ENCODE measurements around the gene ERN2.
"Not testable (repeated sequence)": the region's sequence is repeated elsewhere in the genome, so short reads cannot be mapped to it uniquely, and the experiment has no call there.

The ERN2 gene

GRCh38 chr16:23712976-23713375 lies at the start of gene ERN2:
TSS of gene ERN2 (minus strand) at chr16:23713222. CDS start at chr16:23713187, 35 bp downstream.
- DNase-seq = no peak

- DNase-seq = no peak
Measured at GRCh38 chr16:23757937-23758619, 45.1 kb upstream of the ERN2 start.

- DNase-seq = no peak
Measured at GRCh38 chr16:23757116-23757515, 44.1 kb upstream of the ERN2 start.

- DNase-seq = no peak
Measured at GRCh38 chr16:23755484-23755809, 42.4 kb upstream of the ERN2 start.

GRCh38 chr16:23754594-23755483 lies 41.8 kb upstream of the ERN2 start, which contains the start of gene CHP2:
TSS of gene CHP2 (plus strand) at chr16:23755026. CDS start at chr16:23755050, 24 bp downstream.
- DNase-seq = no peak

- DNase-seq = no peak
Measured at GRCh38 chr16:23753908-23754593, 41.0 kb upstream of the ERN2 start.

GRCh38 chr16:23751053-23751452 lies 38.0 kb upstream of the ERN2 start:
- DNase-seq = not testable (repeated sequence)

- no peak for DNase-seq
Measured at GRCh38 chr16:23748630-23749029, 35.6 kb upstream of the ERN2 start.

GRCh38 chr16:23745263-23745662 lies 32.2 kb upstream of the ERN2 start:
- DNase-seq = no peak

GRCh38 chr16:23742766-23743165 lies 29.7 kb upstream of the ERN2 start:
- DNase-seq = no peak

GRCh38 chr16:23741675-23742303 lies 28.8 kb upstream of the ERN2 start:
- DNase-seq = no peak

- no peak for DNase-seq
Measured at GRCh38 chr16:23739516-23739915, 26.5 kb upstream of the ERN2 start.

- not testable (repeated sequence) for DNase-seq
Measured at GRCh38 chr16:23737423-23738028, 24.5 kb upstream of the ERN2 start.

- DNase-seq = no peak
Measured at GRCh38 chr16:23734176-23734893, 21.3 kb upstream of the ERN2 start.

GRCh38 chr16:23729503-23730424 lies 16.7 kb upstream of the ERN2 start:
- no peak for DNase-seq

- no peak for DNase-seq
Measured at GRCh38 chr16:23728112-23728477, 15.1 kb upstream of the ERN2 start.

GRCh38 chr16:23726710-23727109 lies 13.7 kb upstream of the ERN2 start:
- no peak for DNase-seq

GRCh38 chr16:23724785-23725131 lies 11.7 kb upstream of the ERN2 start:
- no peak for DNase-seq

- DNase-seq = no peak
Measured at GRCh38 chr16:23724096-23724784, 11.2 kb upstream of the ERN2 start.

GRCh38 chr16:23722613-23723240 lies 9.7 kb upstream of the ERN2 start:
- DNase-seq = not testable (repeated sequence)
